HG02970 (cell line): ENCODE results near the gene ITGB5.

ENCODE experiments used
- ATAC-seq: cut with Tn5 transposase; IDR thresholded peaks from one replicate; pipeline ENCODE4 v1.9.1; 2021; ENCODE audit warnings: mild to moderate bottlenecking, moderate library complexity, moderate number of reproducible peaks; ENCODE audit not compliant: unreplicated experiment, low FRiP score

The ITGB5 gene

DNA sequence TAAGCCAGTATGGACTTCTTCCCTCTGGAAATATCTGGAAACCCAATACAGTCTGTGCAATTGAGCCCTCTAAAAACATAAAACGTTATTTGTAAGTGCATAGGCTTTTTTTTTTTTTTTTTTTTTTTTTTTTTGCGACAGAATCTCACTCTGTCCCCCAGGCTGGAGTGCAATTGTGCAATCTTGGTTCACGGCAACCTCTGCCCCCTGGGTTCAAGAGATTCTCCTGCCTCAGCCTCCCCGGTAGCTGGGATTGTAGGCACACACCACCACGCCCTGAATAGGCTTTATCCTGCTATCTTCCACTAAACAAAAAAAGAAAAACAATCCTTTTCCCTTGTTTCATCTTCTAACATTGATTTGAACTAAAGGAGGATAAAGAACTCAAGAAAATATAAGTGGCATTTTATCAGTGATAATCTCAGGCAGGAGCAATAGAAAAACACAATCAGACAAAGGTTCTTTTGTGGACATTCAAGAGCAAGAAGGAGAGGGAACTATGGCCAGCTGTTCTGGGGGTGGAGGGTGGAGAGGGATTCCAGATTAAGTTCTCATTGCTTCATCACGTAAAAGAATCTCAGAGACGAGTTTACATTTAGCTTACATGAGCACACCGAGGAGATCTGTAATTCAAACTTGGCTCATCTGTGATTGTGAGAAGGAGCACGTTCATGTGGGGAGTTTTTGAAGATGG is 68.6 kb downstream of the ITGB5 start:
- no peak for ATAC-seq

DNA sequence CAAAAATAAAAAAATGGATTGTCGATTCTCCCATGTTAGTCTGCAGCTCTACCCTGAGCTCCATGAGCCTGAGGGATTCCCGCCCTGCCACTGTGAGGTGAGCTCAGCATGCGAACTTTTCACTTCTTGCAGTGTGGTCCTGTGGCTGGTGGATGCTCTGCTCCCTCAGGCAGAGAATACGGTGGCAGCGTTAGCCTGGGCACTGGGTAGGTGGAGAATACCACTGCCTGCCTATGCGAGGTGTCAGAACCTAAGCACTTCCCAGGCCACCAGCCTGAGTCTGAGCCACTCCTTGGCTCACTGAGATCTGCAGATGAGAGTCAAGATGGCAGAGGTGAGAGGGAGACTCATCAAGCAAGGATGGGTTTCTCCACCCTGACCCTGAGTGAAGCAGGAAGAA is 70.1 kb downstream of the ITGB5 start:
- no peak for ATAC-seq

DNA sequence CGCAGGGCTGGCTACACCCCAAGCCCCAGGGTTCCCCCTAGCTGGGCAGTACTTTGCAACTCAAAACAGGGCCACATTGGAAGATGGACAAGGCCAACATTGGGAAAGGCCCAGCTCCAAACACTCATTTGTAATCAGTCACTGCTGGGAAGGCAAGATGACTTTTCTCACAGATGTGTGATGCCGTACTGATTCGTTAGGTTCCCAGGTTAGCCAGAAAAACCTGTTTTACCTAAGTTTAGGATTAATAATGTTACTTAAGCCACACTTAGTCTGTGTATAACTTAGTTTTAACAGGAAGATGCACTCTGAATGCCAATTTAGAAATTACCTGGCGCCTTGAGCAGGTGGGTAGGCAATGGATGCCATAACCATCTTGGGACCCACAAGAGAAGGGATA is 71.0 kb downstream of the ITGB5 start:
- ATAC-seq: no peak

DNA sequence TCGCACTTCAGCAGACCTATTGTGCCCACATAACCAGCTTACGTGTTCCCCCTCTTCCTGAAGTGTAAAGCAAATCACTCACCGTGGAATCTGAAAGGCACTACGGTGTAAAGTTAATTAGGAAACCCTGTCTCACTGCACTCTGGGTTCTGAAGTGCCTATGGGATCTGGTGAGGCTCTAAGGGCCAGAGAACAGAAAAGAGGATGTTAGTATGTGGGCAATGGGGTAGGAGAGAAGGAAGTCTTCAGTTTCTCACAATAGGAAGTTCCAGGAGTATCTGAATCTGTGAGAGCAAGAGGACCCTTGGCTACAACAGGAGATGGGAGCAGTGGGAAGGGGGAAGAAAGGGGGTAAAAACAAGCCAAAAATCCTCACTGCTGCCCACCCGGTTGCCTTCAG is 71.4 kb downstream of the ITGB5 start:
- no peak for ATAC-seq

DNA sequence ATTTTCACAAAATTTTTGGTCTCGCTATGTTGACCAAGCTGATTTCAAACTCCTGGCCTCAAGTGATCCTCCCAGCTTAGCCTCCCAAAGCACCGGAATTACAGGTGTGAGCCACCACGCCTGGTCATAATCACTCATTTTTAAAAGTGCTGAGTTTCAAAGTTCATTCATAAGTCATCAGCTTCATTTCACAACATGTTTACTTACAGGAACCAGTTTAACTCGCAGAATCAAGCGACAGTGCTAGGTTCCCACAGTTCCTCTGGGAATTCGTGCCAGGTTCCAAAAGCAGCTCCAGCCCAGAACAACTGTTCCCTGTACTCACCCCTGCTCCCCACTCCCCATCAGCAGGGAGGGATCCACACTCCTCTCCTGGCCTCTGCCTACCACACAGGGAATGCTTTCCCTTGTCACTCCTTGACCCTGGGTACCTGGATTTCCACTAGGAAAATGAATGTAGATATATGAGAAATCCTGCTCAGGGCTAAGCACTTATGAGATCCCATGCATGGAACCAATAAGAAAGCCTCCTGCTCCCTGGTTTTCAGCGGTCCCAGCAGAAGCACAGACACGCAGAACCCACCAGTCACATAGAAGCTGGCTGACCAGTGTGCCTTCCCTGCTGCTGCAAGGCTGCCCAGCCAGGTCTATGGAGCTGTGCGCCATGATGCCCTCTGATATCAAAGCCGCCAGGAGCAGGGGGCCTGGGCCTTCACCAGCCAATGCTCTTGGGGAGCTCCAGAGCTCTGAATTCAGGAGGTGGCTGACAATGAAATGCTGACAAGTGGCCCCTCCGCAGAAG is 72.3 kb downstream of the ITGB5 start:
- ATAC-seq: no peak

DNA sequence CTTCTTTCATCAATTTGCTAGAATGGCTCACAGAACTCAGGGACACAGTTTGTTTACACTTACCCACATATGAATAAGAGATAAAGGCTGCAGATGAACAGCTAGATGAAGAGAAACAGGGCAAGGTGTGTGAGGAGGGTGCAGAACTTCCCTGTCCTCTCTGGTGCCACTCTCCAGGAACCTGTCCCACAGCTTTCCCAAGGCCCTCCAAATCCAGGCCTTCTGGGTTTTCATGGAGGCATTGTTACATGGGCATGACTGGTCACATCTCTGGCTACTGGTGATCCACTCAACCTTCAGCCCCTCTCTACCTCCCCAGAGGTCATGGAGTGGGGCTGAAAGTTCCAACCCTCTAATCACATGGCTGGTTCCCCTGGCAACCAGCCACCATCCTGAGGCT is 73.6 kb downstream of the ITGB5 start:
- ATAC-seq: no peak

DNA sequence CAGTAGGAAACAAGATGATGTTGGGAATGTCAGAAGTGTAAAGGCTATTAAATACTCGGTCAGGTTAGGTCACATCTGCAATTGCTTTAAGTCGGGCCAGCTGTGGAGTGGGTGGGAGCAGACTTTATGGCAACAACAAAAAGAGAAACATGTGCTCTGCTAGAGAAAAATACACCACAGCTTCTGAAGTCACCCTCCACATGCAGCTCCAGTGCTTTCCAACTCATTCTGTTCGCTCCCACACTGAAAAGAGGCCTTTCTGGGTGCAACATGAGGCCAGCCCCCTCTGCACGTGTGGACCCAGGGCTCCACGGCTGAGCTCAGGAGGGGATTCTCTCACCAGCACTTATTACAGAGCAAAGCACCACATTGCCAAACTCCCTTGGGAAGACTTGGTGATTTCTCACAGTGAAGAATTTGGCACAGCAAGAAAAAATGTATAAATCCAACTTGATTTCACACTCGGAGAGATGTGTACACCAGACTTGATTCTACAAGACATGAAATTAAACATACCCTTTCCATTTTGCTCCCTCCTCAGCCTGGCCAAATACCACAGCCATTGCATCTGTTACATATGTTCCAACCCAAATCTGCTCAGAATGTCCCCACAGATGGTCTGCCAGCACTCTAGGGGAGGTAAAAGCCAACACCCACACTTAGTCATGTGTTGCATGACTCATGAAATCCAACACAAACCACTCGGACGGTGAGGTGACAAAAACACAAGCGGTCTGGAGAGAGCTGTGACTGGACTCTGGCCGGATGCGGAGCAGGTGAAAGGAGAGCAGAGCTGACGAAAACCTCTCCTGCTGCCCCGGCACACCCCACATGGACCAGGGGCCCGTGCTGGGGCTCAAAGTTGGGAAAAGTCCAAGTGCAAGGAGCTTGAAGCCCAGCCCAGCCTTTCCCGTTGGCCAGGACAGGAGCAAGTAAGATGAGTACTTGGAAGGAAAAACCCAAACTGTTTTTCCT is 74.6 kb downstream of the ITGB5 start:
- ATAC-seq: no peak

DNA sequence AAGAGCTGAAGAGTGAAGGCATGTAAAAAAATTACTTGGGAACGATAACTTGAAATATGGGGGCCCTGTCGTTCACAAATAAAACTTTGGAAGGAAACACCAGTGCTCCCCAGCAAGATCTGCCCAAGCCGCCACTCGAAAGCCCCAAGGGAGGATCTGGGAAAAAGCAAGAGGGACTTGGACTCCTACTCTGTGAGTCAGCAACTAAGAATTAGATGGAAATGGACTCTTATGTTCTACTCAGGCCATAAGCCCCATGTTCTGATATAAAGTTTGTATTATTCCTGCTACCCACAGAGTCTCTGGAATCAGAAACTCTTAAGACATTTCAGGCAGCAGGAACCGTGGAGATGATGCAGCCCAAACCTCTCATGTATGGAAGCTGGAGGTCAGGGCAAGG is 75.7 kb downstream of the ITGB5 start:
- ATAC-seq: no peak

DNA sequence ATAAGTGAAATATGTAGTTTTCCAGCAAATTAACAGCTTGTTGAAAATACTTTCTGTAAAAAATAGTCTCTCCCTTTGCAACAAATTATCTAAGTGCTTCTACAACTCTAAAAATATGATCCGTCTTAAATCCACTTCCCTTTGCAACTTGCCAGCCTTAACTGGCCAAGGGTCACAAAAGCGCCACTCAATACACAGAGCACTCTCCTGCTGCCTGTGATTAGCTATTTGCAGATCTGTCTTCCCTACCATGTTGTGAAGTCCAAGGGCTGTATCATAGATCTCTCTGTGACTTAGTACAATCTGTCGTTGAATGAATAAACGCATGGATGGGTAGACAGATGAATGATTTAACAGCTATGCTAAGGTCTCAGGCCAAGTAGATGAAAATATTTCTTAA is 76.2 kb downstream of the ITGB5 start:
- no peak for ATAC-seq

DNA sequence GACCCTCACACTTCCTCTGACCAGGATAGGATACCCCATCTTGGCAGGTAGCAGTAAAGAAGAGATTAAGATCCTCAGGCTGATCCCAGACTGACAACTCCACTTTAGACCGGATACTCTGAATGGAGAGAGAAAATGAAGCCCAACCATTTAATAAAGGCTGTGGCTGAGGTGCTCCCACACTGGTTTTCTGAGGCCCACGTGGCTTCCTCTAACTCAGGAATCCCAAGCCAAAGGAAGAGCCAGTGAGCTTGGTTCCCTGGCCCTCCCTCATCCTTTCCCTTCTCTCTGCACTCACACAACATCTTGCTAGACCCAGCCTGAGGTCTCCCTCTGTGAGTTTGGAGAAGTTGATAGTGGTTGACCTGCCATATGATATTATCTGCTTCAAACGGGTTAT is 78.1 kb downstream of the ITGB5 start:
- ATAC-seq: no peak

DNA sequence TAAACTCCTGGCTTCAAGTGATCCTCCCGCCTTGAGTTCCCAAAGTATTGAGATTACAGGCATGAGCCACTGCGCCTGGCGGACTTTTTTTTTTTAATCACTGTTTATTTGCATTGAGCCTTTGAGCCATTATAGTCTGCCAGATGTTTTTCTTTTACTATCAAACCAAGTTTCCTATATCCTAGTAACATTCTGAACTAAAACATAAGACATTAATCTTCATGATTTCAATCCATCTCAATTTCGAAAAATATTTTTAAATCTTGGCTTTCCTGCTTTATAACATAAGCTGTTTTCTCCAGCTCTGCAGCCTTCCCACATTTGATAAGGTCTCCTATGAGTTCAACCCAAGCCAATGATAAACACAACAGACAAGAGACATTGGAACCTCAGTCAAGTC is 81.5 kb downstream of the ITGB5 start:
- ATAC-seq: no peak

DNA sequence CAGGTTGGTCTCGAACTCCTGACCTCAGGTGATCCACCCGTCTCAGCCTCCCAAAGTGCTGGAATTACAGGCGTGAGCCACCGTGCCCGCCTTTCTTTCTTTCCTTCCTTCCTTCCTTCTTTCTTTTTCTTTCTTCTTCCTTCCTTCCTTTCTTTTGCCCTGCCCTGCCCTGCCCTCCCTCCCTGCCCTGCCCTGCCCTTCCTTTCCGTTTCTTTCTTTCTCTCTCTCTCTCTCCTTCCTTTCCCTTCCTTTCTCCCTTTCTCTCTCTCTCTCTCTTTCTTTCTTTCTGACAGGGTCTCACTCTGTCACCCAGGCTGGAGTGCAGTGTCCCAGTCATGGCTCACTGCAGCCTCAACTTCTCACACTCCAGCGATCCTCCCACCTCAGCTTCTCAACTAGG is 82.3 kb downstream of the ITGB5 start:
- no peak for ATAC-seq

DNA sequence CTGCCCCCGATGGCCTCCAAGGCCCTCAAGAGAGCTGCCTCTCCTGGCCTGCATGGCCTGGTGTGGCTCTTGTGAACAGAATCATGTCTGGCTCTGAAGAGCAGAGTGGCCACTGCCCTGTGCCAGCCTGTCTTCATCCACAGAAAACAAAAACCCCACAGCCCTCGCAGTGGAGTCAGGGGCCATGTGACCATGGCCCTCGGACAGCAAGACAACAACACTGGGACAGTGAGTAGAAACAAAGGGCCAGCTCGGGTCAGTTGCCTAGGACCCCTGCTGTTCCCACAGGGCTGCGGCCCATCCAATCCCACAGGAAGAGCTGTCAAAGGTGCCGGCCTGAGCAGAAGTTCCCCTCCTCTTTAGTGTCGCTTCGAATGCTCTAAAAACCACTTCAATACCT is 84.5 kb downstream of the ITGB5 start:
- ATAC-seq: no peak

DNA sequence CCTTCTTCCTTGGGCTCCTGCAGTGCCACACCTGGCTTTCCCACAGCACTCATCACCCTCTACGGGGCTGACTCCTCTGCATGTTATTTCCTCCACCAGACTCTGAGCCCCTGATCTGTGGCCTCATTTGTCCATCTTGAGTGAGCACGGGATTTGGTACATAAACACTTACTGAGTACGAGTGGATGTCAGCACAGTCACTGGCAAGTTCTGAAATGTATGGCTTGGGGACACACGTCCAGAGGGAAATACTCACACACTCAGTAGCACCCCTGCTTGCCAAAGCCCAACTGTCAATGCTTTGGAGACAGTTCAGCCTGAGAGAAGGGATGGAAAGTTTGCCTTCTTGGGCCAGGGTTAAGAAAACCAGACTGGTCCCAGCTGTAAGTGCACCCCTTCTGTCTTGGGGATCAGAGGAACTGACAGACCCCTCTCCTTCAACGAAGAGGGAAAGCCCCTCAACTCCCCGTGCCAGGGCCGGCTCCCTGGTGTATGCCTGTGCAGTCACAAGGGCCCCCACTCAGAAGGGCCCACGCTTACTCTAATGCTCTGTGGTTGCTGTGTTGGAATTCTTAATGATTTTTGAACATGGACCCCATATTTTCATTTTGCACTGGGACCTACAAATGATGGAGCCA is 85.0 kb downstream of the ITGB5 start:
- ATAC-seq: no peak

DNA sequence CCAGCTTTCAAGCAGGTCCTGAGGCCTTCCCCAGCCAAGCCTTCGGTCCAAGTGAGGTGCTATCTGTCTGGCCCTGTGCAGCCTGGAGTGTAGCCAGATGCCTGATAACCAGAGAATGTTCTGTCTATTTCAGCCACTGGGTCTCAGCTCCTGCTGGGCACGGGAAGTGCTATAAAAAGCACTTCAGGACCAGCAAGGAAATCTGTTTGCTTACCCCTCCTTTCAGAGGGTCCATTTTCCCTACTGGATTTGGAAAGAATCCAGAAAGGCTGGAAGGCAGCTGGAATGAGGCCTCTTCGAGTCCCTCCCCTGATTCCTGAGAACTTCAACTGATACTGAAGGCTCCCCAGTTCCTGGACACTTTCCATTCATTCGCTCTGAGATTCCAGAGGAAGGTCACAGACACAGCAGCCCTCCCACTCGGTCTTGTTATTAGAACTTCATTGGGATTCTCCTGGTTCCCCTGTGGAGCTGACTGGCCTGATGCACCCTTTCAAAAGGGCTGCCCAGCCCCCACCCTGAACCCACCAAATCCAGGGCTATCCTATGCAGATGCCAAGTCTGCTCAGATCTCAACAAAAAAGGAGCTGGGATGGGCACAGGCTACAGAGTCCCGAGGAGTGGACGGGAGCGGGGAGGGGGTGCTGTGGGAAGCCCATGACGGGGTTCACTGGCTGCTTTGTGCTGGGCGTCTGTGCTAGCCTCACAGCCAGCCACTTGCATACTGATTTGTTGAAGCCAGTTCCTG is 86.5 kb downstream of the ITGB5 start:
- no peak for ATAC-seq

DNA sequence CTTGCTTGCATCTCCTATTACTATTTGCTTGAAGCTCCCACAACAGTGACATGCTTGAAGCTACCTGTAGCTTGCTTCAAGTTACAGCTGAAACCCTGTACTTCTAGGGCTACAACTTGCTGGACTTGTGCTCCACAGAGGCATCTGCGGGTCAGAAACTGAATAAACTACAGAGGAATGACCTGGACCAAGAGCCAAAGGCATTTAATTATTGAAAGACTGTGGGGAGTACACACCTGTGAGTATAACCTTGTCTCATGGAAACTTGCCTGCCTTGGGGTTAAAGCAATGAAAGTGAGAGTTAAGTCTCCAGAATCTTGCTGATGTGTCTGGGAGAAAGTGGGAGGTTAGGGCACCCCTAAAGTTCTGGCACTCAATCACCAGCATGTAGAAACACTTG is 87.1 kb downstream of the ITGB5 start:
- ATAC-seq: no peak

DNA sequence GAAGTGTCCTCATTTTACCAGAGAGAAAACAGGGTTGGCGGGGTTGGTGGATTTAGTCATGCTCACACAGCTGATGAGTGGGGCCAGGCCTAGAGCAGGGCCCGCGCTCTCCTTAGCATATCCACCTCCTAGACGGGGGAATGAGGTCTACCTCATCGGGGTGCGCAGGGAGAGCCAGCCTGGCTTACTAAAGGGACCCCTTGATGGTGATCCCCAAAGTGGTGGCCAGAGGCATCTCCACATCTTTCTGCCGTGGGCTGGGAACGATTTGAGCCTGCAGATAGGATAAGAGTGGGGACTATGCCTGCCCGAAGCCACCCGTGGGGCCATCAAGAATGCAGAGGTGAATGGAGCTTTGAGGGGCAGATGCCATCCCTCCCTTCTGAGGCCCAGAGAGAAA is 87.5 kb downstream of the ITGB5 start:
- no peak for ATAC-seq

DNA sequence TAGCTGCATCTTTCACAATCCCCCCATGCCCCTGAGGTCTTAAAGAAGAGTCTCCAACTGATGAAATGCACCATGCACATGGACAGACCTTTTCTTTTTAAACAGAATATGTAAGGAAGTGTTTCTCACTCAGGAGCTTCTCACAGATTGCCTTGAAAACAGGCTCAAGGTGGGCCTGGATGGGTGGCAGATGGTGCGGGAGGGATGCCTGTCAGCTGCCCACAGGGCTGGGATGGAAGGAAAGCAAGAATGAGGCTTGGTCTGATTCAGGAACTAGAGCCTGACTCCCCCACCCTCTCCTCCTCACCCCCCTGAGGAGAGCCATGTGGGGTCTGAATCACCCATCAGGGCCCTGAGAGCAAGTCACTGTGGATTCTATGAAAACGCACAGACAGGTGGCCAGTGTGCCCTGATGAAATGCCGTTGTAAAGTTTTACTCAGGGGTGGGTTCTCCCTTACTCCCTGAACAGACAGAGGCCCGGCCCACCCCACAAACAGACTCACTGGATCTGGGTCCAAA is 89.7 kb downstream of the ITGB5 start:
- no peak for ATAC-seq

DNA sequence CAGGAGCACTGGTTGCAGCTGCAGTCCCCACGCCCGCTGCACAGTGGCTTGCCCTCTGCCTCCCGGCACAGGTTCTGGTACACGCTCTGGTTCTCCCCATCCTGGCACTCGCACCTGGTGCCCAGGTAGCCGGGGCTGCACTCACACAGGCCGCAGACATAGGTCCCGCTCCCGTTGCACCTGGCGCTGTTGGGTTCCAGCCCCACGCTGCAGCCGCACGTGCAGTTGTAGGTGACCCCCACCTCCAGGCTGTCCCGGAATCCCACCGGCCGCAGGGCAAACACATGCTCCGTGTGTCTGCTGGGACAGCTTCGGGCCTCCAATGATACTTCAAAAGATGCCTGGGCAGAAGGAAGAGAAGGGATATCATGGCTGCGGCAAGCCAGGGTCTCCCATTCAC is 90.7 kb downstream of the ITGB5 start:
- ATAC-seq: no peak
